Adipose tissue (tissue), 3 donors: ENCODE measurements around the gene SMC3. TPM values are rescaled to one million over a fixed set of nuclear protein-coding genes. Genes with fewer than 3 reads are reported as not detected.

ENCODE experiments used
- H3K27ac ChIP-seq: one replicate; pipeline ENCODE4 v1.5.1; 2013; ENCODE audit warnings: low read depth, low read length
- WGBS, 3 donors: extraction: QIAGEN DNeasy Blood & Tissue Kit; methylation state at CpG; one replicate each; pipeline ENCODE4 v1.1.7; 2013; 5-methylcytosine and 5-hydroxymethylcytosine counted together
- polyA plus RNA-seq, 3 donors: library from polyadenylated mRNA; stranded (reverse); fragments of 200-250 nt; gene quantifications; one replicate each; pipeline ENCODE4 v1.2.3, GENCODE V29; 2013
- donor health status: healthy with polysubstance abuse.
- donor health status: Bipolar disorder and iron deficiency.
- donor health status: healthy.

The SMC3 gene
- polyA plus RNA-seq, 3 donors, result 10.2 to 16.4 (median 15.3) TPM

DNA sequence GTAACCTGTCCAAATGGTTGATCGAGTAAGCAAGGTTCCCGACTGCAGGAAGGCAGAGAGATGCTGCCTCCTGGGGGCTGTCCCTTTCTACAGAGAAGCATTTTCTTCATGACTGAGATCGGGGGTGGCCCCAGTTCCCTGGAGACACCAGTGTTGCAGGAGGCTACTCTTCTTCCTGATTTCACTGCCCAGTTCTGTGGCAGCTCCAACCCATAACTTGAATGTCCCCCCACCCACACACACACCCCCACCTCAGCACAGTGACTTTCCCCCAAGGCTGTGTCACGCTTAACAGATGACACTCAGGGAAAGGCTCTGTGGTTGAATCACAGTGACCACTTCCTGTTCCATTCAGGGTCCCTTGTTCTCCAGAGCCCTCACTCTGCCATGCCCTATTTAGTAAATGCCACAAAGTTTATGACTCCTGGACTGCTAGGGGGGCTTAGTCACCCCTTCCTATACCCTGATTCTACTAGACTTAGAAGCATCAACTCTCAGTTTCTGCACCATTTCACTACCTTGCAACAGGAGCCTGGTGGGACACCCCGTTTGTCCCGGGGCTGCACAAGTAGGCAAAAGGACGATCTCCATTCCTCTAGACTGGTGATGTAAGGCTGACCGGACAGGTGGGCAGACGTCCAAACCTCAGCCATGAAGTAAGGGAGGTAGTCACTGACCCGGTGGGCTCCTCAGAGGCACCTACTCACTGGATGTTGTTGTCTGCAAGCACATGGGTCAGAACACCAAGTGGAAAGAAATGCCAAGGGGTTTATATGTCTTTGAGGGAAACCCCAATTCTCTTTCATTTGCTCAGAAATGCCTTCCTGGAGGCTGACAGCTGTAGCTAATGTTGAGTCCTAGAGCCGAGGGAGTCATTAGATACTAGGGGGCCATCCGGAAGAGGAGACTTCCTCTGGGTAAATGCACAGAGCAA, 31.3 kb upstream of the SMC3 start:
- H3K27ac ChIP-seq, result no peak overlapping the region
- WGBS, 3 donors, result 40 to 63% (median 41%) methylated on average over 12 of the region's 12 CpGs

DNA sequence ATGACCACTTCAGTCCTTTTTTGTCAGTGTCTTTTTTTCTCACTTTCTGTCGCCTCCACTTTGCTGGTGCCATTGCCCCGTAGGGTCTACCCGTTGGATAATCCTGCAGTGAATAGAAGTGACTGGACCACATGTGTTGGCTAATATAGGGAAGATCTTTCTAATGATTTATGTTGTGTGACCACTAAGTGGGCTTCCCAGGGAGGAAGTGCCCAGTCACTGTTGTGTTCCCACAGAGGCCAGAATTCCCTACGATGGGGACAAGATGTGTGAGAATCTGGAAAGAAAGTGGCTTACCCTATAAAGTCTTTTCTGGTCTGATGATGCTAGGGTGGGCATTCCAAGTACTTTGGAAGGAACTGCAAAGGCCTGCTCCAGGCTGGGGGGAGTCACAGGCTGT, 28.4 kb upstream of the SMC3 start:
- 81 to 91% (median 86%) methylated on average over 4 of the region's 4 CpGs for WGBS, 3 donors
- H3K27ac ChIP-seq, result no peak overlapping the region

DNA sequence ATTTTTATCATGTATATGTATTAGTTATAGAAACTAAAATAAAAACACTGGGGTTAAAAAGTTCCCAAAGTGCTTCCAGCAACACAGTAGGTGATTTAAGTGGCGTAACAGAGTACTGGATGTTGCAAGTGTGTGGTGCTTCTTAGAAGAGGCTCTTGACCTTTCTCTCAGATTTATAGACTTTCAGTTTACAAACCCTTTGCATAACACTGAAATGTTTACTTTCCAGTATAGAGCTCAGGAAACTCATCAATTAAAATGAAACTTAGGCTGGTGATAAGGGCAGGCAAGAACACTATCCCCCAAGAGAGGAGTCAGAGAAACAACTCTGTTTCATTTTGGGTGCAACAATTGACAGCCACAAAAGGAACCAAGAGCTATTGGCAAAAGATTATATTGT, 27.5 kb upstream of the SMC3 start:
- WGBS, 3 donors, result 41 to 89% (median 86%) methylated on average over 1 of the region's 1 CpG
- no peak overlapping the region for H3K27ac ChIP-seq

DNA sequence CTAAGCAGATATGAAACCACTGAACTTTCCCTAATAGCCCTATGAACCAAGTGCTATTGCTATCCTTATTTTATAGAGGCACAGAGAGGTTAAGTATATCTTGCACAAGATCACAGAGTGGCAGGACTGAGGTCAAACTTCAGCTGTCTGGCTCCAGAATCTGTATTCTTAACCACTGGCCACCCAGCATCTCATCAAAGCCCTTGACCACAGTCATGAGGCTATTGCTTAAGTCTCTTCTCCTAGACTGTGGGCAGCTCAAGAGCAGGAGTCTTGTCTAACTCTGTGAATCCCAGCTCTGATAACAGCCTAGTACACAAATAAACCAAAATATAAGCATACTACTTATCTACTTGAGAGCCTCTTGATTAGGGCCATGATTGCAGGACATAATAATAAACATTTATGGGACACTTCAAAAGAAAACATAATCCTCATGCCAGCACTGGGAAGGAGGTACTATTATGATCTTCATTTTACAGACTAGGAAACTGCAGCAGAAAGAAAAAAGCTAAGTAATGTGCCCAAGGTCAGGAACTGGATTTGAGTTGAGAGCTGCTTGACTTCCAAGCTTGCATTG, 22.4 kb upstream of the SMC3 start:
- no peak overlapping the region for H3K27ac ChIP-seq

DNA sequence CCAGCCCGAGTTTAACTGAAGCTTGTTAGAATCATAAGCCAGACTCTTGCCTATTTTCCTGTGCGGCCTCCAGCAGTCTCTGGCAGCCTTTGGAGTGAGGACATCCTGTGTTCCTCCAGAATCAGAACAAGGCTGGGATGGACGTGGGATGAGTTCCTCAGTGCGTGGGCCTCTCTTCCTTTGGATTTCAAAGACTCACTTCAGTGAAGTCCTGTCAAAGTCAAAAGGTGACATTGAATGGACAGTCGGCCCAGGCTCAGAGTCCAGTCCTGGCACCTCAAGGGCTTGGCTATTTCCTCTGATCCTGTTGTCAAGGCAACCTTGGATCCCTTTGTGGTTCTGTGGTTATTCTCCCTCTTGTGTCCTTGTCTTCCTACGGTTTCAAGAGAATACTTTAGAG, 21.4 kb upstream of the SMC3 start:
- no peak overlapping the region for H3K27ac ChIP-seq
- 67 to 78% (median 78%) methylated on average over 6 of the region's 6 CpGs for WGBS, 3 donors

DNA sequence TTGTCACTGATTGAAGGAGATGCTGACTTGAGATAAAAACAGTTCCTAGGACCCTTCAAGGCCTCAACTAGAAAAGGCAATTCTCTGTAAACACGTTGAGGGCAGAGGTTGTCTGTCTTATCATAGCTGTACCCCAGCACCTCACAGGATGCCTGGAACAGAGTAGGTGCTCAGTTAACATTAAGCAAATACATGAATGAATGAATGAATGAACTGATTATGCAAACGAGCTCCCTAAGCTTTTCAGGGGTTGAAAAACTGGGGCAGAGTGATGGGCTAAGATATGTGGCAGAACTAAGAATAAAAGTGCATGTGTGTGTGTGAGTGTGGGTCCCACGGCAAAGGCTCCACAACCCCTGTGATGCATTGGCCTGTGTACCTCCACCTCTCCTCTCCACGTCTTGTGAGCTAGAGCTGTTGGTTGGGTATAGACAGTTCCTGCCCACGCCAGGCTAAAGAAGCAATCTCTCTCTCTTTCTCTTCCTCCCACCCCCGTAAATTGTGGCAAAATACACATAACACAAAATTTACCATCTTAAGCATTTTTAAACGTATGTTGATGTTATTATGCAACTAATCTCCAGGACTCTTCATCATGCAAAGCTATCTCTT, 20.9 kb upstream of the SMC3 start:
- WGBS, 3 donors, result 62 to 70% (median 70%) methylated on average over 7 of the region's 7 CpGs
- H3K27ac ChIP-seq, result no peak overlapping the region

DNA sequence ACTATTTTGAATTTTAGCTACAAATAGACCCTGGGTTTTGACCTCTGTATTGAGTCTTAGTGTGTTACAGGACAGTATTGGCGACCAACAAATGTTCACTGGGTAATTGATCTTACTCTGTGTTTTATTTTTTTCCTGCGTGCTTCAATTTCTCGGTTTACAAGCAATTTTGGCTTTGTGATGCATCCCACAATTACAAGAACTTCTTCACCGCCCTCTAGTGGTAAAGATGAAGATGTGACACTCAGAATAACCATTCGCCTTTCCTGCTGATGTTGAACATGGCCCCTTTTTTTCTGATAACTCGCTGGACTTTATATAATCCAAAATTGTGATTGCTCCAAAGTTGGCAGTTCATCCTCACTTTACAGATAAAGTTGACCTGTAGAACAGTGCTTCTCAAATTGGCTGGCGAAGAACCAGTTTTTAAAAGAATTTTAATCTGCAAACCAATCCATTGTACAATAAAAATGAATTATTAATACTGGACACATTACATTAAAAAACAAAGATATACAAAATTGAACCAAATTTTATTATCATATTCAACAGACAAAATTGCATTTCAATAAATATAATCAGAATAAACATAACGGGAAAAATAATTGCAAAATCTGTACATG, 20.2 kb upstream of the SMC3 start:
- 10 to 14% (median 14%) methylated on average over 8 of the region's 8 CpGs for WGBS, 3 donors
- no peak overlapping the region for H3K27ac ChIP-seq

DNA sequence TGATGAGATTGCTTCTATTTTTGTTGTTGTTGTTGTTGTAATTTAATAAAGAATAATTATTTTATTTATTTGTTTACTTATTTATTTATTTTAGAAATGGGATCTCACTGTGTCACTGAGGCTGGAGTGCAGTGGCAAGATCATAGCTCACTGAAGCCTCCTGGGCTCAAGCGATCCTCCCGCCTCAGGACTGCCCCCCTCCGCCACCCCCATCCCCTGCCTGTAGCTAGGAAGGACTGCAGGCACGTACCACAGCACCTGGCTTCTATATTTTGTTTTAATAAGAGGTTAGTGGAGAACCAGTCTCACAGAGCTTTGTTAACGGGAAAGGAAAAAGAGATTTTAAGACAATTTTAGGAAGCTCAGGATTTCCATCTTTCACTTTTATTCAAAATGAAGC, 19.5 kb upstream of the SMC3 start:
- 54 to 68% (median 67%) methylated on average over 5 of the region's 5 CpGs for WGBS, 3 donors
- H3K27ac ChIP-seq, result no peak overlapping the region

DNA sequence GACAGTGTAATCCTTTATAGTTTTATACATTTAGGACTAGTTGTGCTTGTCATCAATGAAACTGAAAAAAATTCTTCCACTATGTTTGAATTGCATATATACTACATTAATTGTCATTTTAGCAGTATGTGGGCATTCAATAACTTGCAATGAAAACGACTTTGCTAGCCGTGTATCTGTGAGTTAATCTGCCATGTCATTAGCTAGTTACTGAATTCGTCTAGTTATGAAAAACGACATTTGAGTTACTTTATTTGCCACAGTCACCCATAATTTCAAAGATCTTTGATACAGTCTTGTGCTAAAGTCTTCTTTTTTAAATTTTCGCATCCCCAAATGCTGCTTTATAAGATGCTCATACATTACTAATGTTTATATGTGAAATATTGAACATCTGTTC, 18.3 kb upstream of the SMC3 start:
- 67 to 82% (median 79%) methylated on average over 5 of the region's 5 CpGs for WGBS, 3 donors
- H3K27ac ChIP-seq, result no peak overlapping the region

DNA sequence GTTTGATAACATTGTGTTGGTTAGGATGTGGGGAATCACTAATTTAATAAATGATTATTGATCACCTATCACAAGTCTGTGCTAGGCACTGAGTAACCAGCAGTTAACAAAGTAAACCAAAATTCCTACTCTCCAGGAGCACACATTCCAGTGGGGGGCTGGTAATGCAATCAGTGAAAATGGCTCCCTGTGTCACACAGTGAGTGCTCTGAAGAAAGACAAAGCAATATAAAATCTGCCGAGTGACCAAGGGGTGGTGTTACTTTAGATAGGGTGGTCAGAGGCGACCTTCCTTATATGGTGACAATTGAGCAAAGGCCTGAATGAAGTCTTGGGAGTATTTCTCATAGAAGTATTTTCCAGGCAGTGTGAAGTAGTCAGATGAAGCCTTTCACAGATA, 13.6 kb upstream of the SMC3 start:
- no peak overlapping the region for H3K27ac ChIP-seq
- WGBS, 3 donors, result 45 to 56% (median 46%) methylated on average over 2 of the region's 2 CpGs

DNA sequence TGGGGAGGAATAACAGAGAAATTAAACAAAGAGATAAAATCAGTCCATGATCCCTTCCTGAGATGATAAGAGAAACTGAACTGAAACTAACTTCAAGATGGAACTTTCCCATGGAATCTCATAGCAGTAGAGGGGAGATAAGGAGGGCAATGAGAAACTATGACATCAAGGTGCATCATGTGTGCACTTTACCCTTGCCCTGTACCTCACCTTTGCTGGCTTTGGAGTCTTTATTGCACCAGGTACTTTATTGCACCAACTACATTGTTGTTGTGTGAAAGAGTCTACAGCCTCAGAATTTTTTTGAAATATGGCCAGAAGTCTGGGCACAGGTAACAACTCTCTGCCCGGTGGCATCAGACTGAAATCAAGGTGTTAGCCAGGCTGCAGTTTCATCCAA, 11.2 kb upstream of the SMC3 start:
- no peak overlapping the region for H3K27ac ChIP-seq

DNA sequence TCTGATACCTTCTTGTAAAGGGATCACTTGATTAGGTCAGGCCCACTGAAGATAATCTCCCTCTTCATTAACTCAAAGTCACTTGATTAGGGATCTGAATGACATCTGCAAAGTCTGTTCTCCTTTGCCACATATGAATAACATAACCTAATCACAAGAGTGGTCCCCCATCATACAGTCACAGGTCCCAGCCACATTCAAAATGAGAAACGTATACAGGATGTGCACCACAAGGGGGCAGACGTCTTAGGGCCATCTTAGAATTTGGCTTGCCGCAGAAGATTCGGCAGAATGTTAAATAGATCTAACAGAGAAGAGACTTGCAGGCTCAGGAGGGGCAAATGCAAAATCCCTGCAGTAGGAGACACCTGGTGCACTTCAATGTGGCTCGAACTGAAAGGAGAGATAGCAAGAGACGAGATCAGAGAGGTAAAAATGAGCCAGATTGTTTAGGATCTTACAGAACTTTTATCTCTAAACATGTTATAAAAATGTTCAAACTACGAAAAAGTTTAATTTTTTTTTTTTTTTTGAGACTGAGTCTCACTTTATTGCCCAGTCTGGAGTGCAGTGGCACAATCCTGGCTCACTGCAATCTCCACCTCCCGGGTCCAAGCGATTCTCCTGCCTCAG, 10.4 kb upstream of the SMC3 start:
- H3K27ac ChIP-seq, result no peak overlapping the region
- WGBS, 3 donors, result 47 to 58% (median 48%) methylated on average over 9 of the region's 9 CpGs

More for the DNA sequence above, 11.2 kb upstream of the SMC3 start:
- WGBS, 3 donors, result 90 to 93% (median 90%) methylated on average over 1 of the region's 1 CpG

DNA sequence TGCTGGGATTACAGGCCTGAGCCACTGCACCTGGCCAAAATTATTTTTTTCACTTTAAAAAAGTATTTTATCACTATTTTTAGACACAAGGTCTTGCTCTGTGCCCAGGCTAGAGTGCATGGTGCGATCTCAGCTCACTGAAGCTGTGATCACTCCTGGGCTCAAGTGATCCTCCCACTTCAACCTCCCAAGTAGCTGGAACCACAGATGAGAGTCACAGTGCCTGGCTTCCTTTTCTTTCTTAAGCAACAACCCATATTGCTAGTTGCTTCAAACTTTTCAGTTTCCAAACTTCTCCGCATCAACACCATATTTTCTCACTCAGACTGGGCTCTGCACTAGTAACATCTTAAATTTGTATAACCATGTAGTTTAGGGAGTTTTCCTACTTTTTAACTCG, 9.5 kb upstream of the SMC3 start:
- H3K27ac ChIP-seq, result no peak overlapping the region
- WGBS, 3 donors, result 79 to 82% (median 79%) methylated on average over 3 of the region's 3 CpGs

DNA sequence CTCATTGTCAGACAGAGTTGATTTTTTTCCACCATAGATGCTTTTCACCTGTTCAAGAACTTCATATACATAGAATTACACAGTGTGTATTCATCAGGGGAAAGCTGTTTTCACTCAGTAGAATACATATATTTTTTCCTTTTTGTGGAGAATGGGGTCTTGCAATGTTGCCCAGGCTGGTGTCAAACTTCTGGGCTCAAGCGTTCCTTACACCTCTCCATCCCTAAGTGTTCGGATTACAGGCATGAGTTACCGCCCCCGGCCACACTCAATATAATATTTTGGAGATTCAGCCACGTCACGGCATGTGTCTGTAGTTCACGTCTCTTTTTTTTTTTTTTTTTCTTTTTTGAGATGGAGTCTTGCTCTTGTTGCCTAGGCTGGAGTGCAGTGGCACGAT, 7.5 kb upstream of the SMC3 start:
- 91 to 95% (median 94%) methylated on average over 8 of the region's 8 CpGs for WGBS, 3 donors
- H3K27ac ChIP-seq, result no peak overlapping the region

DNA sequence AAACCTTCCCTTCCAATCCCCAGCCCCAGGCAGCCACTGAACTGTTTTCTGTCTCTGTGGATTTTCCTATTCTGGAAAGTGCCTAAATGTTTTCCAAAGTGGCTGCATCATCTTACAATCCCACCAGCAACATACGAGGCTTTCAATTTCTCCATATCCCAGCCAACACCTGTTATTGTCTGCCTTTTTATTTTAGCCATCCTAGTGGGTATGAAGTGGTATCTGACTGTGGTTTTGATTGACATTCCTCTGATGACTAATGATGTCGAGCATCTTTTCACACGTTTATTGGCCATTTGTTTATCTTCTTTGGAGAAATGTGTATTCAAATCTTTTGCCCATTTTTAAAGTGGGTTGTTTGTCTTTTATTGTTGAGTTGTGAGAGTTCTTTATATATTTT, 6.2 kb upstream of the SMC3 start:
- 76 to 89% (median 89%) methylated on average over 3 of the region's 3 CpGs for WGBS, 3 donors
- H3K27ac ChIP-seq, result no peak overlapping the region

DNA sequence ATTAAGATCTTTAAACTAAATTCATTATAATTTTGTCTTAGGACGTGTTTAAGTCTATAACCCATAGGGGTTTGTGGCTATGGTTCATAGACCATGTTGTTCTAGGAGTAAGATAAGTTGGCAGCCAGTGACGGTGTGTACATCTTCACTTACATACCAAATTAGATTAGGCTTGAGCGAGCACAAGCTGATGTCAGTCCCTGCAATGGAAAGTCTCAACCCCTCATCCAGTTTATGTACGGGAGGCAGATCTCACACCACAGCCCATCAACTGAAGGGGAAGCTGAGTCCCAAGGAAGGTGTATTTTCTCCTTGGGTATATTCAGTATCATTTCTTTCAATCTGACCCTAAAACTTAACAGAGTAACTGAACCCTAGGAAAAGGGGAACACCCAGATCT, 5.1 kb upstream of the SMC3 start:
- 82 to 92% (median 90%) methylated on average over 4 of the region's 4 CpGs for WGBS, 3 donors
- no peak overlapping the region for H3K27ac ChIP-seq

DNA sequence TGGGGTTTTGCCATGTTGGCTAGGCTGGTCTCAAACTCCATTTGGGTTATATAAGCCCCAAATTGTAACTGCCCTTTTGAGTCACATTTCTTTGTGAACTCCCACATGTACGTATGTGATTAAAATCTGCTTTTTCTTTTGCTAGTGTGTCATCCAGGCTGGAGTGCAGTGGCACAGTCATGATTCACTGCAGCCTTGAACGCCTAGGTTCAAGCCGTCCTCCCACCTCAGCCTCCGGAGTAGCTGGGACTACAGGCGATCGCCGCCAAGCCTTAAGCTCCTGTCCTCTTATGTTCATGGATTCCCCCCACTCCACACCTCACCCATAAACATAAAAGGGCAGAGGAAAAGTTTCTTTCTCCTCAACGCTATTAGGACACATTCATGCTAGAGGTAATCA, 4.4 kb upstream of the SMC3 start:
- 81 to 91% (median 86%) methylated on average over 8 of the region's 8 CpGs for WGBS, 3 donors

DNA sequence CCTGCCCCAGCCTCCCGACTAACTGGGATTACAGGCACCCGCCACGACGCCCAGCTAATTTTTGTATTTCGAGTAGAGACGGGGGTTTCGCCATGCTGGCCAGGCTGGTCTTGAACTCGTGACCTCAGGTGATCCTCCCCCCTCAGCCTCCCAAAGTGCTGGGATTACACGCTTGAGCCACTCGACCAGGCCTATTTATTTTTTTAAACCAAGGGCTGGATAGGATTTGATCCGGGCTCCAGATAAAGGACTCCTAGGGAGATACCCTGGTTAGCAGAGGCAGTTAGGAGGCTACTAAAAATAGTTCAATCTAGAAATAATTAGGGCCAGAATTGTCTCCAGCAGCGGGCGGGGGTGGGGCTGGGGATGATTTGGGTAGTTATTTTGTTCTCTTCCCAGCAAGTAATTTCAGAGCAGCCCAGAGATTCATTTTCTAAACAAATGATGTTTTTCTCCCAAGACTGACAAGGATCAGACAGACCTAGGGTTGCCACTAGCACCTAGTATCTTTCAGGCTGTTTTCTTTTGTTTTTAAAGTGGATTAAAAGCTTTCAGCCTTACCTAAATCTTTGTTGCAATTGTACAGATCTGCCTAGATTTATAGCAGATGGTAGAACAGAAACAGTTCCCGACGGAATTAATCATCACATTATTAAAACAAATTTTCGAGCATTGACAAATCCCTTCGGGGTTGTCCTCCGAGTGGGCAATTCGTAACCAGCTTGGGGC, 859 bp upstream of the SMC3 start:
- H3K27ac ChIP-seq, result no peak overlapping the region
- 50 to 54% (median 53%) methylated on average over 19 of the region's 19 CpGs for WGBS, 3 donors

More for the DNA sequence above, 4.4 kb upstream of the SMC3 start:
- no peak overlapping the region for H3K27ac ChIP-seq
